GM18909 (cell line): ENCODE measurements around the gene CDCP2.

Experiments
- ATAC-seq: cut with Tn5 transposase; IDR thresholded peaks from one replicate; pipeline ENCODE4 v1.9.1; 2021; ENCODE audit warnings: mild to moderate bottlenecking; ENCODE audit not compliant: unreplicated experiment, poor library complexity

Gene CDCP2

DNA sequence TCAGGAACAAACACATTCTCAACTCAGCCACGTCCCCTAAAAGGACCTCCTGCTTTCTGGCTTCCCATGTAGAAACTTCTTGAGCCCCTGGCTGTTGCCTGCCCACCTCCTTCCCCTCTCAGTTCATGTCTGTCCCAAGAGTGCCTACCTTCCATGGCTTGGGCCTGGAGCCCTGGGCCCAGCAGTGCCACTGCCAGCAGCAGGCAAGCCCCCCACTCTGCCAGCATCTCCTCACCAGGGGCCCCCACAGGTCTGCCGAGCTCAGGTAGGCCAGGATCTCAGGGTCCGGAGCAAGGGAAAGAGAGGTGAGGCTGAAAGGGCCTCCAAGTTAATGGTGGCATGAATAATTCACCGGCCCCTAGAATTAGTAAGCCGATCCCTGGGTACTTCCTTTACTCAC is at the start of gene CDCP2:
Gene CDCP2 (minus strand): TSS at position 305 of the 400 bp plus-strand sequence. CDS start 78 bp downstream, at position 227.
- no peak for ATAC-seq

DNA sequence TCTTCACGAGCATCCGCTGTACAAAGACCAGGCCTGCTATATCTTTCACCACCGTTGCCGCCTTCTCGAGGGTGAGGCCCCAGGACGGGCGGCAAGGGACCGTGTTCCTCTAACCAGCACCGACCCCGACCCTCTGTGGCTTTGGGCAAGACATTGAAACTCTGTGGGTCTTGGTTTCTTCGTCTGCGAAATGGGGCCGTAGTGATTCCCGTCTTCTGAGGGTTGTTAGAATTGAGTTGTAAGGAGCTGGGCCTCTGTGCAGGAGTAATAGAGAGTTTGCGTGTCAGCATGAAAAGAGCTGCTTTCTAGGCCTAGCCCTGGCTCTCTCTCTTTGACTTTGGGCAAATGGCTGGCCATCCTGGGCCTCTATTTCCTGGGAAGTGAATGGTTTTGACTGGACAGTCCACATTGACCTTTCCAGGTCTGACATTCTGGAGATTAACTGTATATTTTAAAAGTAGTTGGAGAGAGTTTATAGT is 47.8 kb upstream of the CDCP2 start:
- ATAC-seq, result peak; percentile 4

DNA sequence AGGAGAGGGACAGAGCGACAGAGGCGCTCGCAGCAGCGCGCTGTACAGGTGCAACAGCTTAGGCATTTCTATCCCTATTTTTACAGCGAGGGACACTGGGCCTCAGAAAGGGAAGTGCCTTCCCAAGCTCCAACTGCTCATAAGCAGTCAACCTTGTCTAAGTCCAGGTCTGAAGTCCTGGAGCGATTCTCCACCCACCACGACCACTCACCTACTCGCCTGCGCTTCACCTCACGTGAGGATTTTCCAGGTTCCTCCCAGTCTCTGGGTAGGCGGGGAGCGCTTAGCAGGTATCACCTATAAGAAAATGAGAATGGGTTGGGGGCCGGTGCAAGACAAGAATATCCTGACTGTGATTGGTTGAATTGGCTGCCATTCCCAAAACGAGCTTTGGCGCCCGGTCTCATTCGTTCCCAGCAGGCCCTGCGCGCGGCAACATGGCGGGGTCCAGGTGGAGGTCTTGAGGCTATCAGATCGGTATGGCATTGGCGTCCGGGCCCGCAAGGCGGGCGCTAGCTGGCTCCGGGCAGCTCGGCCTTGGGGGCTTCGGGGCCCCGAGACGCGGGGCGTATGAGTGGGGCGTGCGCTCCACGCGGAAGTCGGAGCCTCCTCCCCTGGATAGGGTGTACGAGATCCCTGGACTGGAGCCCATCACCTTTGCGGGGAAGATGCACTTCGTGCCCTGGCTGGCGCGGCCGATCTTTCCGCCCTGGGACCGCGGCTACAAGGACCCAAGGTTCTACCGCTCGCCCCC is 47.1 kb upstream of the CDCP2 start, which contains the start of the genes CYB5RL and MRPL37:
Gene CYB5RL (minus strand): TSS at position 266 of the 754 bp plus-strand sequence. CDS start 4,414 bp downstream, outside the sequence.
Gene MRPL37 (plus strand): TSS at position 403 of the 754 bp plus-strand sequence. CDS start 77 bp downstream, at position 480.
- peak; percentile 94 for ATAC-seq

DNA sequence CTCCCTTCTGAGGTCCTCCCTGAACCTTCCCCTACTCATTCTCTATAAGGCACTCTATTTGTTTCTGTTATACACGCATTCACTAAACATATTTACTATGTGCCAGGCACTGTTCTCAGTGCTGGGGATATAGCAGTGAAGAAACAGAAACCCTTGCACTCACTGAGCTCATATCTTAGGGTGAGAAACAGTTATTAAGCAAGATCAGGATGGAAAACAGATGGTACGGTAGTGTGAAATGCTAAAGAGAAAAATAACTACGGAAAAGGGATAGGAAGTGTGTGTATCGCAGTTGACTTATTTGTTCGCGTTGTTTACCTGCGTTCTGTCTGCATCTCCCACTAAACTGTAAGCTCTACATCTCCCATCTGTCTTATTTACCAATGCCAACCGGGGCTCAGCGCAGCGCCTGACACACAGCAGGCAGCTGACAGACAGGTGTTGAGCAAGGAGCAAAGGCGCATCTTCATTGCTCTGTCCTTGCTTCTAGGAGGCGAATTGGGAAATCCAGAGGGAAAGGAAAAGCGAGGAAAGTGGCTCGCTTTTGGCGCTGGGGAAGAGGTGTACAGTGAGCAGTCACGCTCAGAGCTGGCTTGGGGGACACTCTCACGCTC is 46.5 kb upstream of the CDCP2 start:
- peak; percentile 7 for ATAC-seq

DNA sequence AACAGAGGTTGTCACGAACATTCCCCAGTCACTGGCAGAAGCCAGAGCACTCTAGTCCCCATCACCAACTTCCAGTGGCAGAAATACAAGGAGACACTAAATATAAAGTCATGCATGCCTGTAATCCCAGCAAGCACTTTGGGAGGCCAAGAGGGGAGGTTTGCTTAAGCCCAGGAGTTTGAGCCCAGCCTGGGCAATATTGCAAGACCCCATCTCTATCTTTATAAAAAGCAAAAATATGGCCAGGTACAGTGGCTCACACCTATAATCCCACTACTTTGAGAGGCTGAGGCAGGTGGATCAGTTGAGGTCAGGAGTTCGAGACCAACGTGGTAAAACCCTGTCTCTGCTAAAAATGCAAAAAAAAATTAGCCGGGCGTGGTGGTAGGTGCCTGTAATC is 40.7 kb upstream of the CDCP2 start:
- ATAC-seq, result no peak

DNA sequence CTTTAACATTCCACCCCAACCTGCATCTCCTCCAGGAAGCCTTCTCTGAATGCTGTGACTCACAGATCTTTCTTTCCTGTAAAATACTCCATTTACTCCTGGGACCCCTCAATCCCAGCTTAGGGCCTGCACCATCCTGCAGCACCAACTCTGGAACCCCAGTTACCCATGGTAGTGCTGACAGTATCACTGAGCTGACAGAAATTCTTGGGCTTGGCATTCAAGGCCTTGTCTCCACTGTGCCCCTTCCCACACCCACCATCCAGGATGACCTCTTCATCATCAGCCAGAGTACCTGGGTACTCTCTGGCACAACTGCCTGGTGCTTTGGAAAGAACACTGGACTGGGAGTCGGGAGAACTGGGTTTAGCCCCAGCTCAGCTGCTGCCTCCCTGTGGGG is 38.7 kb upstream of the CDCP2 start:
- ATAC-seq, result no peak

DNA sequence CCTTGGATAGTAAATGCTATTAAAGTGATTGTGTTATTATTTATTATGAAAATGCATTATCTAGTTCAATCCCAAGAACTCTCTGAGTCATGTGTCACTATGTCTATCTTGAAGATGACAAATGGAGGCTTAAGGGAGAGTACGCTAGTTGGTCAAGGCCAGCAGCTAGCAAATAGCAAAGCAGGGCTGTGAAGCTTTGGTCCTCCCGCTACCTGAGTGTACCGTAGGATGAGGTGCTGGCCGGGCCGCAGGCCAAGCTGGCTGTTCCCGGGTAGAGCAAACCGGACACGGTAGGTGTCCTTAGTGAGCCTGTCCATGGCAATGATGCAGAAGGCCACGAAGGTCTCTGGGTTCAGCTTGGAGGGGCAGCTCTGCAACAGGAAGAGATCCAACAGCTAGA is 37.7 kb upstream of the CDCP2 start:
- no peak for ATAC-seq

DNA sequence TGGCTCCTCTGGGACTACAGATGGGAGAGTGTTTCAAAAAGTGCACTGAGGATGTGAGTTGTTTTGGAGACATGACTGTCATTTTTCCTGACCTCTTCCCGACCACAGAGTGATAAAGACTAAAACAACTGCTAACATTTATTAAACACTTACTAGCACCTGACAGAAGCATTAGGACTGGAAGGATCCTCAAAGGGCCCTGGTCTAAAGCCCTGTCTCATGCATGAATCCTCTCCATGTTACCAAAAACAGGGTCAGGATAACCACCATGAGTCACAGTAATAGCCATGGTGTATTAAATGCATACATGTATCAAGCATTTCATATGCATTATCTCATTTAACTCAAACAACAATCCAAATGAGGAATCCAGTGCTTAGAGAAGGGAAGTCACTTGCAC is 35.5 kb upstream of the CDCP2 start:
- ATAC-seq, result no peak

DNA sequence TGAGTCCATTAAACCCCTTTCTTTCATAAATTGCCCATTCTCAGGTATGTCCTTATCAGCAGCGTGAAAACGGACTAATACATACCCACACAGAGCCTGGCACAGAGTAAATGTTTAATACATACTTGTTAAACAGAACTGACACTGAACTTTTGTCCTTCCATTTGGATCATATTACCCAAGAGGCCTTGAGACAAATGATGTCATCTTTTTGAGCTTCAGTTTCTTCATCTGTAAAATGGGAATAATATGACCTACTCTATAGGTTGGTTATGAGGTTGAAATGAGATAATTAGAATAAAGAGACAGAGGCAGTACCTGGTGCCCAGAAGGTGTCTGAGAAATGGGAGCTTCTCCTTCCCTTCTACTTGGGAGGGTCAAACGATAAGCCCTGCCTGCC is 33.3 kb upstream of the CDCP2 start:
- ATAC-seq, result no peak

DNA sequence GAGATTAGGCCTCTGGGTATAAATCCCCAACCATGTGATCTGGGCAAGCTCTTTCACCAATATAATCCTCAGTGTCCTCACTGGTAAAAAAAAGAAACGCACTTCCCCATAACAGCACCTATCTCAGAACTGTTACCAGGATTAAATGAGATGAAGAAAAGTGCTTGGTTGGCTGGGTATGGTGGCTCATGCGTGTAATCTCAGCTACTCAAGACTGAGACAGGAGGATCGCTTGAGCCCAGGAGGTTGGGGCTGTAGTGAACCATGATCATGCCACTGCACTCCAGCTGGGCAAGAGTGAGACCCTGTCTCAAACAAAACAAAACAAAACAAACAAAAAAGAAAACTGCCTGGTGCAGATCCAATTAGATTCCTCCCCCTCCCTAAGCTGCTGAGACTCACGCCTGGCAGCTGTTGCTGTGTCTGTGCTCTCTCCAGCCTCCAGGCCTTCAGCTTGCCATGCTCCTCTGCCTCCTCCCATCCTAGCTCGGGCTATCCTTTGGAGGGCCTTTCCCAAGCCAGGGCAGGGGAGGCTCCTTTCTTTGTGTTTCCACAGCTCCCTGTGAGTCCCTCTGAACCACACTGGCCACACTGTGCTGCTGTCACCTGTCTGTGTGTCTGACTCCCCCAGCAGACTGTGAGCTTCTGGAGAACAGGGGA is 28.0 kb upstream of the CDCP2 start:
- no peak for ATAC-seq

DNA sequence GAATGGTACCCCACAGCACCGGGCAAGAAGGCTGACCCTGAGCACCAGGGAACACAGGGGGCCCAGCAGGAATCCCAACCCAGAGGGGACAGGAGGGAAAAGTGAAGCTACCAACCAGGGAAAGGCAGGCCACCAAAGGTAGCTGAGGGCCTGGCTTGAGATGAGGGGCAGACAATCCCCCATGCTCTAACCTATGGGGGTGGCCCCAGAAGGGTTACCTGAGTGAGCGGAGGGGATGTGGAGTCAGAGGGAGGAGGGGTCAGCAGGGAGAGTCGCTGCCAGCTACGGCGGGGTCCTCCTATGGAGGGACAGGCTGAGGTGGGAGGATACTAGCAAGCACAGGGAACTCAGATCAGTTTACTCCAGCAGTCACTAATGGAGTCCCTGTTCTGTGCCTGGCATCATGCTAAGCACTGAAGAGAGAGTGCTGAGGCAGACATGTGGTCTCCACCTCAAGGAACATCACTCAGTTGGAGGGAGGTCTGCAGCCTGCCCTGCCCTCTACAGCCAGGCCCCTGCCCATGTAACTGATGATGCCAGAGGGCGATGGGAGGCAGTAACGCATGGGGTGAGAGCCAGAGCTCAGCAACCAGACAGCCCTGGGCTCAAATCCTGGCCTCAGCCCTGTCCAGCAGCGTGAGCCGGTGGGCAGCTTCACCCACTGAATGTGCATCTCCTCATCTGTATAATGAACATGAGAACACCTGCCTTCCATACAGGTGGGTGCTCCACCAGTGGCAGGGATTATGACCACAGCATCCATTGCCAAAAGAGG is 25.7 kb upstream of the CDCP2 start:
- no peak for ATAC-seq

DNA sequence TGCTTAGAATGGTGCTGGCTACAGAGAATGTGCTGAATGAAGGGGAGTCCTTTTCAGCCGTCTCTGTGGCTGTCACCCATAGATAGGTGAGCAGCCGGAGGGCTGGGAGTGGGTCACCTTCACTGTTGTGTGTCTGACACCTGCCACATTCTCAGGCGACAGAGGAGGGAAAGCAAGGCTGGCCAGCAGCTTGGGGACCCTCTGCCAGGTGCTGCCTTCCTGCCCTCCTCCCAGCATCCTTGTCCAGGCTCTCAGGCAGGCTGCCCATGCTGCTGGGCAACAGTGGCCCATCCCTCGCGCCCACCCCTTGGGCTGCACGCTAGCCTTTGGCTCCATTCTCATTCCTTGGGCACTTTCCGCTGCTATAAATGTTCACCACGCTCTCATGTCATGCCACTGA is 24.9 kb upstream of the CDCP2 start:
- ATAC-seq, result no peak

DNA sequence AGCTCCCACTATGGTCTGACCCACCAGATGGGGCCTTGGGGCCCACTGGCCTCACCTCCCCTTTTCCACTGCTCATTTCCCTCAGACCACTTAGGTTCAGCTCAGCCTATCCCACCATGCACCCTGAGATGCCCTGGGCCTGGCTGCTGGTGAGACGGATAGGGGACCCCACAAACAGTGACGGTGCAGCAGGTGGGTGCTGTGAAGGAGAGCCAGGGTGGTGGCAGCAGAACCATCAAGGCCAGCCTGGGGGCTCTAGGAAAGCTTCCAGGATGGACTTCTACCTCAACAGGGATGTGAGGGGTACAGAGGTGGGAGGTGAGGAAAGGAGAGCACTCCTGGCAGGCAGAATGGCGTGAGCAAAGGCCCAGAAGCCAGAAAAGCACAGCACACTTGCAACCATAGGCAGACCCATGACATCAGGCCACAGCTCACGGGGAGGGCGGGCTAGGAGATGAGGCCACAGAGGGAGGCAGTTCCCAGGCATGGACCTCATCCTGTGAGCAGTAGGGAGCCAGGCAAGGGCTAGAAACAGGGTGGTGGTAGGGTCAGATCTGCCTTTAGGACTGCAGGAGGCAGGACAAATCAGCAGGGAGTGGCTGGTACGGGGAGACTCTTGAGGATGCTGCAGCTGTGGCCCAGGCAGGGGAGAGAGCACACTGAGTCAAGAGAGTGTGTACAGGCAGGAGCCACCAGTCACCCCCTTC is 24.0 kb upstream of the CDCP2 start:
- no peak for ATAC-seq

DNA sequence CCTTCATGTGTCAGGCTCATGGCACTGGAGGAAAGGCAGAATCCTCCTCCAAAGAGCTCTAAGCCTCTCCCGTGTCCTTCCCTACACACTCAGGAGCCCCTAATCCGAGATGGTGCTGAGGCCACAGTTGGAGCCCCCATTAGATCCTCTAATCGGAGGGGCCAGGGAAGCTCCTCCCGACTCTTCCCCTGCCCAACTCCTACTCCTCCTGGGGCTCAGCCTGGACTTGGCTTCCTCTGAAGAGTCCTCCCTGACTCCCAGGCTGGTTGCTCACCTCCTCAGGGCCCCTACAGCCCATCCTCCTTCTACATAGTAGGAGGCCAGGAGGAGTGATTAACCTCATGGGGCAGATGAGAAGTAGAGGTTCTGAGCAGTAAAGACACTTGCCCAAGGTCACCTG is 21.3 kb upstream of the CDCP2 start:
- no peak for ATAC-seq

DNA sequence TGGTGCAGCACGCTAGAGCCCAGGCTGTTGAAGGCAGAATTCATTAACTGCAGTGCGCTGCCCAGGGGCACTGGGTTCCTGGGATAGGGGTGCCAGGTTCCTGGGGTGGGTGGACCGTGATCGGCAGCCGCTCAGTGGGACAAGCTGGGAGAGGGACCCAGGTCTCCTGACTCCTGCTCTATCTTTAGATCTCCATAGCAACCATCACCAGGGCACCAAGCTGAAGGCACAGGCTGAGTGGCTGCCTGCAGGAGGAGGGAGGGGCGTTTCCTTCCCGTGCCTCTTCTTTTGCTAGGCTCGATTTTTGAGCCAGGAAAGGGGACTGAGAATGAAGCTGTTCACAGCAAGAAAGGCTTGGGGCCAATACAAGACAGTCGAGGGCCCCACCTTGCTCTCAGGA is 20.9 kb upstream of the CDCP2 start:
- ATAC-seq, result no peak

DNA sequence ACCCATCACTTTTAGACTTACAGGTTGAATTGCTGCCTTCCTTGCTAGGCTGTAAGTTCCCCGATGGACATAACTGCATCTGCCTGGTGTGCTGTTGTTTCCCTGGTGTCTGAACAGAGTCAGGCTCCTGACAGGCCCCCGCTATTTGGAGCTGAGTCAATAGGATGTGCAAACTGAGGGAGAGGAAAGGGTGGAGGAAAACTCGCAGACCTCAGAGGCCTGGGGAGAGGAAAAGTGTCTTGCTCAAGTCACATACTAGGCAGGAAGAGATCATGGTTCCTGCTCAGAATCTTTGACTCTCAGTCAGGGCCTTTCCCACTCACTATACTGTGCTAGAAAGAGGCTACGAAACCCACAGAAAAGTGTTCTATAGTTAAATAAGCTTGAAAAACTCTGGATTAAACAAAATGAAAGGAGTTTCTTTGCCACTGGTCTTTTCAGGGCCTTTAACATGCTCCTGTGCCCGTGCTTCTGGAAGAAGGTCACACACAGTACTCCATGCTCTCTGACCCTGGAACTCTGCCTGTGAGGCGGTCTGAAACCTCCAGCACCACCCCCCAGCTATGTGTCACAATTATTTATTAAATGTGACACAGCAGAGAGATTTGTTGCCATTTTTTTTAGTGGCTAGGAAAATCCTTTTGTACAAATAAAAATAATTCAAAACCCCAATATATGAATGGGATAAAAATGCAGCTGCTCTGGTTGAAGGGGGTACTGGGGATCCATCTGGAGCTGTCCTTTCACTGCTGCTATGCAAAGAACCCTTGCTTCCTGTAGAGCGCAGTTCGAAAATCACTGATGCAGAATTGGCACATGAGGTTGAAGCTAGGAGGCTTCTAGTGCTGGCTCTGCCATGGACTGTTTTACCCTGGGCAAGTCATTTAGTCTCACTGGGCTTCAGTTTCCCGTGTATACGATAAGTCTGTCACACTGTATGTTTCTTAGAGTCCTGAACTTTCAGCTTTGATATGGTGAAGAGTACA is 20.1 kb upstream of the CDCP2 start:
- ATAC-seq, result no peak

DNA sequence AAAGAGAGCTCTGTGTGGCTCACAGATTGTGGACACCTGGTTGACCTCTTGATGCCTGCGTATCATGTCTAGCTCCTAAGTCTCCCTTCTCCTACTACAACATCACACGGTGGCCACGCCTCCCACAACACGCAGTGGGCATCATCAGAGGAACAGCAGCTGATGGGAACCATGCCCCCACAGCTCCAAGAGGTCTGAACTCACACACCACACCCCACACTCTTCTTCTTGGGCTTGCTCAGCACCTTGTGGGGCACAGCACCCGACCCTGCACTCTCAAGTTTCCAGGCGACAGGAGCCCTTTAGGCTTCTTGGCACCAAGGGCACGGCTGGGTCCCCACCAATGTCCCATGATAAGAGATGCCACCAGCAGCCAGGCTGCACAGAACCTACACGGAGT is 18.8 kb upstream of the CDCP2 start:
- ATAC-seq, result no peak

DNA sequence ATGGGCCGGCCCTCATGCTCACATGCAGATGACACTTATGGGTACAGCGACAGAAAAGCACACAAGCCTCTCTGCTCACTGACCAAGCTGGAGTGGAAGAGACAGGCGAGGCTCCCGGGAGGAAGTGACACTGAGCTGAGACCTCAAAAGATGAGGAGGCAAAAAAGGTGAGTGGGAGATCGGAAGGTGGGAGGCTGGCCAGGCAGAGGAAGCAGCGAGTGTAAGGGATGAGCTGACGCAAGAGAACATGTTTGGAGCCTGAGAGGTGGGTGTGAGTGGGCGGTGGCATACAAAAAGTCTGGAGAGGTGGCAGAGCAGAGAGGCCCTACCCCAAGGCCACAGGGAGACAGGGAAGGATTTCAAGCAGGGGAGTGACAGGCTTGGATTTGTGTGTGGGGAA is 18.2 kb upstream of the CDCP2 start:
- no peak for ATAC-seq

DNA sequence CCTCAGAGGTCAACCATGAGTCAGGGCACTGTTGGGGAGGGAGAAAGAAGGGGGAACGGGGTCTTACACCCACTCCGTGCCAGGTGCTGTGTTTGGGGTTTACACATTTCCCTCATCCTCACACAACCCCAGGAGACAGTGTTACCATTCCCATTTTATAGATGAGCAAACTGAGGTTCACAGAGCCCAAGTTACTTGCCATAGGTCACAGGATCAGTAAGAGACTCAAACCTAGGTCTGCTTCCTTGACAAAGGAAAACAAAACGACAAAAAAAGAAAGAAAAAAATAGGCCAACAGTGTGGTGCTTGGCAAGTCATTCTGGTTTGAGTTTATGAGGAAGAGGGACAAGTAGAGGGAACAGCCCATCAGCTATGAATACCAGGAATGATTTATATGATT is 16.3 kb upstream of the CDCP2 start:
- no peak for ATAC-seq
